ENCODE data around the gene ZNF454. TPM values are rescaled to one million over a fixed set of nuclear protein-coding genes. Genes with fewer than 3 reads are reported as not detected.
A peak's percentile ranks its signal among the peaks of the same experiment; 100 is the strongest.

The ZNF454 gene
- 1 to 10 TPM; 4.7 to 5.9 TPM for total RNA-seq

GRCh38 chr5:178940569-178941360 is at the start of gene ZNF454:
Gene ZNF454 (plus strand): TSS chr5:178941198. CDS start chr5:178942792, 1,594 bp downstream.
- WGBS = 2% methylated on average over 63 of the region's 69 CpGs
- no peaks in the 10 kb centered on the region for H3K27me3 ChIP-seq (replicated peaks; ENCODE audit: insufficient read depth)
- no peaks in the 10 kb centered on the region for H3K36me3 ChIP-seq
- H3K9me3 ChIP-seq = peaks cover 4% of the 10 kb centered on the region
- DNase-seq (ENCODE audit: low spot score) = peak; percentile 95
- intact Hi-C loops (cut with DNase I) = no loop called here
- H3K4me3 ChIP-seq = peak within 1 kb of the TSS; percentile 49 to 64
- H3K27ac ChIP-seq = peak within 1 kb of the TSS; percentile 49 to 68
- TF ChIP-seq POLR2A (IDR thresholded peaks at IDR 0.05) (peak; percentile 57), POLR2AphosphoS5 (IDR thresholded peaks at IDR 0.05) (peak; percentile 93), CTCF (IDR thresholded peaks at IDR 0.05) (no peak)
- H3K4me1 ChIP-seq (replicated peaks) = no peaks in the 10 kb centered on the region

GRCh38 chr5:178895615-178896571 is 45.1 kb upstream of the ZNF454 start, which contains the start of gene ZFP2:
Gene ZFP2 (plus strand): TSS chr5:178895913. CDS start chr5:178931314, 35,401 bp downstream.
- intact Hi-C loops (cut with DNase I) = no loop called here
- DNase-seq (ENCODE audit: low spot score) = peak; percentile 60
- no peaks in the 10 kb centered on the region for H3K36me3 ChIP-seq
- H3K9me3 ChIP-seq = no peaks in the 10 kb centered on the region
- H3K27ac ChIP-seq = peak within 1 kb of the TSS; percentile 74 to 76
- no peaks in the 10 kb centered on the region for H3K4me1 ChIP-seq (replicated peaks)
- no peaks in the 10 kb centered on the region for H3K27me3 ChIP-seq (replicated peaks; ENCODE audit: insufficient read depth)
- H3K4me3 ChIP-seq = peak within 1 kb of the TSS; percentile 73 to 76
- 2% methylated on average over 68 of the region's 79 CpGs for whole genome bisulfite sequencing
- TF ChIP-seq POLR2A (IDR thresholded peaks at IDR 0.05) (no peak), CTCF (IDR thresholded peaks at IDR 0.05) (no peak), POLR2AphosphoS5 (IDR thresholded peaks at IDR 0.05) (peak; percentile 73)

- Histone ChIP-seq H3K27me3 (replicated peaks; ENCODE audit: insufficient read depth) (no peaks in the 10 kb centered on the region), H3K9me3 (no peaks in the 10 kb centered on the region), H3K4me1 (replicated peaks) (no peaks in the 10 kb centered on the region), H3K36me3 (no peaks in the 10 kb centered on the region), H3K27ac (no peak overlapping the region), H3K4me3 (no peak overlapping the region)
- intact Hi-C loops (cut with DNase I) = no loop called here
- WGBS = 88% methylated on average over 5 of the region's 5 CpGs
- no peak for DNase-seq (ENCODE audit: low spot score)
- TF ChIP-seq POLR2AphosphoS5 (IDR thresholded peaks at IDR 0.05) (no peak), CTCF (IDR thresholded peaks at IDR 0.05) (no peak), POLR2A (IDR thresholded peaks at IDR 0.05) (no peak)
These were observed 41.7 kb upstream of the ZNF454 start for GRCh38 chr5:178899289-178899688.

- Histone ChIP-seq H3K9me3 (no peaks in the 10 kb centered on the region), H3K27me3 (replicated peaks; ENCODE audit: insufficient read depth) (no peaks in the 10 kb centered on the region), H3K27ac (no peak overlapping the region), H3K36me3 (no peaks in the 10 kb centered on the region), H3K4me3 (no peak overlapping the region), H3K4me1 (replicated peaks) (no peaks in the 10 kb centered on the region)
- 63% methylated on average over 3 of the region's 3 CpGs for WGBS
- TF ChIP-seq POLR2A (IDR thresholded peaks at IDR 0.05) (no peak), CTCF (IDR thresholded peaks at IDR 0.05) (no peak), POLR2AphosphoS5 (IDR thresholded peaks at IDR 0.05) (no peak)
- intact Hi-C loops (cut with DNase I) = no loop called here
- no peak for DNase-seq (ENCODE audit: low spot score)
These were observed 38.1 kb upstream of the ZNF454 start for GRCh38 chr5:178902849-178903248.
